GM19035 (cell line): ENCODE data around the gene STX11.
A peak's percentile ranks its signal among the peaks of the same experiment; 100 is the strongest.
"Not testable (repeated sequence)": the region's sequence is repeated elsewhere in the genome, so short reads cannot be mapped to it uniquely, and the experiment has no call there.

Experiments used
- ATAC-seq: cut with Tn5 transposase; IDR thresholded peaks from one replicate; pipeline ENCODE4 v1.9.1; 2021; ENCODE audit not compliant: unreplicated experiment

The STX11 gene

GRCh38 chr6:144170044-144170443 is 19.7 kb downstream of the STX11 start:
- no peak for ATAC-seq

- no peak for ATAC-seq
Observed at GRCh38 chr6:144171406-144171805, 21.1 kb downstream of the STX11 start.

GRCh38 chr6:144174006-144174405 is 23.7 kb downstream of the STX11 start:
- ATAC-seq: no peak

GRCh38 chr6:144176043-144176442 is 25.7 kb downstream of the STX11 start:
- ATAC-seq: no peak

GRCh38 chr6:144177726-144178125 is 27.4 kb downstream of the STX11 start:
- ATAC-seq: no peak

GRCh38 chr6:144178323-144178722 is 28.0 kb downstream of the STX11 start:
- ATAC-seq: no peak

- ATAC-seq: no peak
Observed at GRCh38 chr6:144179237-144179636, 28.9 kb downstream of the STX11 start.

GRCh38 chr6:144179828-144180227 is 29.5 kb downstream of the STX11 start:
- peak; percentile 45 for ATAC-seq

GRCh38 chr6:144180354-144180753 is 30.0 kb downstream of the STX11 start:
- ATAC-seq: not testable (repeated sequence)

GRCh38 chr6:144181639-144182038 is 31.3 kb downstream of the STX11 start:
- ATAC-seq: no peak

- not testable (repeated sequence) for ATAC-seq
Observed at GRCh38 chr6:144184186-144184585, 33.9 kb downstream of the STX11 start.

- ATAC-seq: no peak
Observed at GRCh38 chr6:144185133-144185836, 35.0 kb downstream of the STX11 start.

GRCh38 chr6:144186817-144187625 is 36.7 kb downstream of the STX11 start:
- no peak for ATAC-seq

- ATAC-seq: no peak
Observed at GRCh38 chr6:144189351-144189750, 39.0 kb downstream of the STX11 start.

GRCh38 chr6:144190080-144190479 is 39.8 kb downstream of the STX11 start:
- ATAC-seq: no peak

- ATAC-seq: no peak
Observed at GRCh38 chr6:144190593-144190992, 40.3 kb downstream of the STX11 start.

GRCh38 chr6:144193181-144193580 is 42.9 kb downstream of the STX11 start:
- ATAC-seq: no peak

- ATAC-seq: no peak
Observed at GRCh38 chr6:144194293-144194810, 44.0 kb downstream of the STX11 start.

- ATAC-seq: no peak
Observed at GRCh38 chr6:144195671-144196270, 45.5 kb downstream of the STX11 start.

- no peak for ATAC-seq
Observed at GRCh38 chr6:144197919-144198318, 47.6 kb downstream of the STX11 start.

GRCh38 chr6:144202879-144203468 is 52.7 kb downstream of the STX11 start:
- ATAC-seq: no peak
